HG03469 (cell line): ENCODE data around the gene TSHZ3.

Source experiments
- ATAC-seq: cut with Tn5 transposase; IDR thresholded peaks from one replicate; pipeline ENCODE4 v1.9.1; 2021; ENCODE audit warnings: mild to moderate bottlenecking, moderate library complexity, moderate number of reproducible peaks; ENCODE audit not compliant: unreplicated experiment

TSHZ3 gene

DNA sequence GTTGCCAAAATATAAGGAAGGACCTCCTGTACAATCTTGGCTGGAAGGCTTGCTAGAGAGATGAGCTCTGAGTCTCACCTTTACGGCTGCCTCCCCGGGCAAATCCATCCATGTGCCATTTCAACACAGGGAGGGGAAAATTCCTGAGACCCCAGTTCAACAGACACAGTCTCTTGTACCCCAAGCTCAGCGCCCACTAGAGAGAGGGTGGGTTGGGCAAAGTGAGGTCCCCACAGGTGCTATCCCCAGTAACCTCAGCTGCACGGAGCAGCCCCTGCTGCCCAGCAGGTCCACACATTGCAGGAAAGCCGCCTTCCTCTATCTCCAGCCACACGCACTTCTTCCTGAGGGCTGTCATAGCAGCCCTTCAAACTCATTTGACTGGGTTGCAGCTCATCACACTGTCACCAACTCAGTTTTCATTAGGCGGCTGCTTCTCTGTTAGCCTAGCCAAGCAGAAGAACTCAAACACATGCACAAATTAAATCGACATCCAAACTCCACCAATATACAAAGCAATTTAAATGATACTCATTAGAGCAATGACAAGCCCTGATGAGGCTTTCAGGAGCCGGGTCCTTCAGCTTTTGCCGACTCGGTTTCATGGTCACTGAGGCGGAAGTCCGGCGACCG lies 80.4 kb downstream of the TSHZ3 start:
- ATAC-seq: no peak

DNA sequence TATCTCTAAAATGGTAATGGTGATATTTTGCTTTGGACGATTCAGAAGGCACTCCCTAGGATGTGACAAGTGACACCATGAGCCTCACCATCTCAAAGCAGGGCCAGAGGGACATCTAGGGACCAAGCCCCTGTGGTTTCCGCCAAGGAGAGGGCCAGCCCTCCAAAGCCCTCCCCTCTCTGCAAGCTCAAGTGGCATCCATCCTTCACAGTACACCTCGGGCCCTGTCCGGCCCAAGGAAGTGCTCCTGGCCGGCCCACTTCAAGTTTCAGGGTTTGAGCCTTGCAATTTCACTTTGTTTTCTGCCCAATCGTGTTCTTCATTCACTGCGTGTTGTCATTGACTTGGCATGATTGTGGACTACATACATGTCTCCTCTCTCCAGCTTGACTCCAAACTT lies 82.5 kb downstream of the TSHZ3 start:
- no peak for ATAC-seq

DNA sequence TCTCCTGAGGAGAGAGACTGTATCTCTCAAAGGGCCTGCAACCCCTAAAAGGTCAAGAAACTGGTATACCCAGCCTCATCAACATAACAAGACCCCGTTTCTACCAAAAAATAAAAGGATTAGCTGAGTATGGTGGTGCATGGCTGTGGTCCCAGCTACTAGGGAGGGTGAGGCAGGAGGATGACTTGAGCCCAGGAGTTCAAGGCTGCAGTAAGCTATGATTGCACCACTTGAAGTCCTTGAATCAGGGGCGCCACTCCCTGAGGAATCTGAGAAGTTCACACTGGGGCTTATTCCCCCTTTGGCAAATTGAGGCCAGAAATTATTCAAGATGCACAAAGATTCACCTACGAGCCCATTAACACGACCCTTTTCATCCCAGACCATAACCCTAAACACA lies 83.0 kb downstream of the TSHZ3 start:
- no peak for ATAC-seq

DNA sequence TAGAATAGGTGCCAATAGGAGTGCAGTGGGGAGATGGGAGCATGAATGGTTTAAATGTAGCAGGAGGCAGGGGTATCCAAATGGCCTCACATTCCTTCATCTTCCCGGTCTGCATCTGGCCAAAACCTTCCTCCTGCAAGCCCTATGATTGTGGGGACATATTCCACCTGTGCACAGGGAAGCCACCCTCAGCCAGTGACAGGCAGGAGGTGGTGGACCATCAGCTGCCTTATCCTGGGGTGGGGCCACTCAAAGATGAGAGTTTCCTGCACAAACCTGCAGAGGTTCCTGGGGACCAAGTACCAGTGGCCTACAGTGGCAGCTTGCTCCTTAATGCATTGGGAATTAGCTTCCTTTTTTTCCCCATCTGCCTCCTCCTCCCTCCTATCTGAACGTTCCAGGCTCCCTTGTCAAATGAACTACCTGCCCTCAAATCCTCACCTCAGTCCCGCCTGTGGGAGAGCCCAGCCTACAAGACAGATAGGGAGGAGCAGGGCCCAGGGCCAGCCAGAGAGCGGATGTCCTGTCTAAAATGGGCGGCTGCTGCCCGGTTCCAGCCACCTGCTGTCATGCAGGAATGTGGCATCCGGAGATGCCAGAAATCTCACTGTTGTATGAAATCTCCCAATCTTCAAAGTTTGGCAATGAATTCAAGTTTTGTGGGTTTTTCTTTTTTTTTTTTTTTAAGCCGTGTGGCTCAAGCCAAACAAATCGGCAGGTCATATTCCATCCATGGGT lies 85.0 kb downstream of the TSHZ3 start:
- no peak for ATAC-seq

DNA sequence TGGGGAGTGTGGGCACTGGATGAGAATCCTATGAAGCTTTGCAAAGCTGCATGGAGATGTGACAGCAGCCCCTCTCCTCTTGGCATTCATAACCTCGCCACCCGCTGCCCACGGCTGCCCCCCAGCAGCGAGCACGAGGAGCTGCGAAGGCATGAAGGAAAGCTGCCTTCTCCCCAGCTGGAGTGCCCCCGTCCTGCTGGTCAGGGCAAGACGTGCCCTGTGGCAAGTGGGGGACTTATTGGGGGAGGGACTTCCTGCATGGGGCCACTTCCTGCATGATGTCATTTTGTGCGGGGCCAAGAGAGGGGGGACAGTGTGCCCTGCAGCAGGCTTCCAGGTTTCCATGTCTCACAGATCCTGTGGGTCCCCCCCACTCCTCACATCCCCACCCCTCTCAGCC lies 85.9 kb downstream of the TSHZ3 start:
- ATAC-seq: no peak

DNA sequence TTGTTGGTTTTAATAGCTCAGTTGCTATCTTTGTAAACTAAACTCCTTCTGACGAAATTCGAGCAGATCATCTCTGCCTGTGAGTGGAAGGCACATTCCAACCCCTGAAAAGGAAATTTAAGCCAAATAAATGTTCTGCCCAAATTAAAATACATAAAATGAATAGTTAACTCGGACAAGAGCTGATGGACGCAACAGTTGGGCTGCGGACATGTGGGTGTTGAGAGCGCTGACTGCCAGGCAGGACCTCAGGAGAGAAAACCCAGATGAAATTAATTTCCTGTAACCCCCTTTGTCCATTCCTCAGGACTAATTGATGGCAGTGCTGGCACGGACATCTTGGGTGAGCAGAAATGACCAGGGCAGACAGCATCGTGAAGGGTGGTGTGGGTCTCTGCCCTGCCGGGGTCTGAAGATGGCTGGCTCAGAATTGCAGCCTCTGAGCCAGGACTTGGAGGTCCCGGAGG lies 86.5 kb downstream of the TSHZ3 start:
- ATAC-seq: no peak

DNA sequence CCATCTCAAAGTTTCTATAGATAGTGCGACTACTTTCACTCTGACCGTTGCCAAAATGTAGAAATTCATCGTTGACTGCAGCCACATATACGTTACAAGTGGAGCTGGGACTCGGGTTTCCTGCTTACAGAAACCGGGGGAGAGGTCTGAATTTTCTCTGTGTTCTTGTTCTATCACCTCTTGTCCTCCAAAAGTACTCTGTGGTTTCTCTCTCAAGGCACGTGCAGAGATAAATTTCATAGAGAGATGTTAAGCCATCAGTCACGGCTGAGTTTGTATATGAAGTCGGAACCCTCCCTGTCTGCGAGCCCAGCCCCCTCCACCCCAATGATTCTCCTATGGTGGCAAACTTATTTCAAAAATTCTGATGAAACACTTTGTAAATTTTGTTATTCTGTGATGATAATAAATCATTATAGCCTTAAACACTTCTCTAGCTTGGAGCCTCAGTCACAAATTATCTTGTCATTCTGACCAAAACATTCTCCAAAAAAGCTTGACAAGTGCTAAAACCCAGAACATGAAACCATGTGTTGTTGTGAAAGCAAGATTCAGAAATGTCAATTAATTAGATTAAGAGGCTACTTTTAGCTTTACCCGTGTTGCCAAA lies 87.5 kb downstream of the TSHZ3 start:
- no peak for ATAC-seq

DNA sequence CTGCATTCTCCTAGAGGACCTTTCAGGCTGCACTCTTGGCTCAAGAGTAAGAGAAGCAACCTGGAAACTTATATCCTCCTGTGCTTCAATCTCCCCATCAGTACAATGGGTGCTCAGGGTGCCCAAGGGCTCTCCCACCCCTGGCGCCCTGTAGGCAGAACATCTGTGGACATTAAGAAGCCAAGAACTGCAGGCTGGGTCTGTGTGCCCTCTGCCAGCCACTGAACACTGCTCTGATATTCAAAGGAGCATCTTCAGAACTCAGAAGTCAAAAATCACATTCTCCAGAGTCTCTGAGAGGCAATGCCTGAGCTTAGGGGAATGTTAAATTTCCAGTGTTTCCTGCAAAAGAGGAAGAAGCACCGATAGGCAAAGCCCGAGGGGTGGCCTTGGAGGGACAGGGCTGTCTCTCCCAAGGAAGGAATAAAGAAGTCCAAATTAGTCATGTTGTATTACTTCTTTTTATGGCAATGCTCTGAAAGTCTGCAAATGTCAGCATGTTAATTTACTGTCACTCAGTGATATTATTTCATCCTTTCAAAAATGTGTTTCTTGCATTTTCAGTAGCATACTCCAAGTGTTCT lies 88.1 kb downstream of the TSHZ3 start:
- ATAC-seq: no peak

DNA sequence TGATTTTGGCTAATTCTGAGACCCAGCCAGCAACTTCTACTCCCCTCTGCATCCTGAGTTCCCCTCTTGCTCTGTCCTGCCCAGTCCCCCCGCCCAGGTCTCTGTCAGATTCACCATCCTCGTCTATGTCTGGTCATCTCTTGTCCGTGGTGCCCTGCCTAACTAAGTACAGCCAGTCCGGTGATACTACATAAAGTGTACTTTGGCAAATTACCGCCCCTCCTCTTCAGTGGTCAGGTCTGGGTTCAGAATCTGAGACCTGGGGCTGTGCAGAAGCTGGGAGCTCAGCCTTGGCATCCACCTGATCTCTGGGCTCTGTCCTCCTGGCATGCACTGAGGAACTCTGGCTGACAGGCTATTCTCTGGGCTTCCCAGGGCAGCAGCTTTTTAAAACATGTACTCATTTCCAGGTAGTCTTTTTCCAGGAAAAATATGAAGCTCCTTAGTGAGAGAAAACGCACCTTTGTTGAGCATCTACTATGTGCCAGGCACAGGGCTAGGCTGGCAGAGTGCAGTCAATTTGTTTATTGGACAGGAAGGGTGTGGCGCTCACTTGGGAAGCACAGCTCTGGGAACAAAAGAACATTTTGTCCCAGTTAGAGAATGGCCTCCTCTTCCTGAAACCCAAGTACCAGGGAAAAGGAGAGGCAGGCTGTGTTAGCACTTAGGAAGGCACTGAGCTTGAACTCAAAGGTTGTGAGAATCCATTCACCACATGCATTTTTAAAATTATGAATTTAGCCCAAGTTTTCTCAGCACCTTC lies 88.9 kb downstream of the TSHZ3 start:
- no peak for ATAC-seq

DNA sequence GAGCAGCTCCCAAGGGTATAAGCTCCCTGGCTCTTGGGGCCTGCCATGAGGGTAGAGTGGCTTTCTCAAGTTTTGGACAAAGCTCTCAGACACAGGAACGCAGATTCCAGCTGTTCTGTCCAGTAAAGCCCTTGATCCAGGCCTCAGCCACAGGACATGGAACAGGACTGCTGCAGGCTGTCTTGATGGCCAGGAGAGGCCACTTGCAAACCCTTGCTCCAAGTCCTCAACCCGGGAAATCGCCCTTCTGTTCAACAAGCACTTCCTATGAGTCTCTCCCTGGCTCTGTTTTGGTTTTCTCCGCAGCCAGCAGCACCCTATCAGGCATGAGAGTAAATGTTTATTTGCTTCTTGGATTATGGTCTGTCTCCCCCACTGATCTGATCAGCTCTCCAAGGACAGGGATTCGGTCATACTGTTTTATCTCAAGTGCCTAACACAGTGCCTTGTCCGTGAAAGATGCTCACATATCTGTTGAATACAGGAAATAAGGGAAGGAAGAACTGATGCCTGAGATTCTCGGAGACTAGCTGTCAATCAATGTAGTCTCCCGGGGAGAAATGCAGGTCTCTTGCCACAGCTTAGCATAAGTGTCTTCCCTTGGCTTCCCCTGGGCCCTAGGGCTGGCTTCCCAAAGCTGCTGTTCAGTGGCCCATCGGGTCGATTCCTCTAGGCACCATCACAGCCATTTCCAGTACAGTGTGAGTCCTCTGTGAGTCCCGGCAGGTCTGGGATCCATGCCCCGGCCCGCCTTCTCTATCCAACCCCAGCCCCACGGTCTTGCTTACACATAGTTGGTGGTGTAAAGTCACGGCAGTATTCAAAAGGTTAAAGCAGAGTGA lies 90.8 kb downstream of the TSHZ3 start:
- ATAC-seq: no peak

DNA sequence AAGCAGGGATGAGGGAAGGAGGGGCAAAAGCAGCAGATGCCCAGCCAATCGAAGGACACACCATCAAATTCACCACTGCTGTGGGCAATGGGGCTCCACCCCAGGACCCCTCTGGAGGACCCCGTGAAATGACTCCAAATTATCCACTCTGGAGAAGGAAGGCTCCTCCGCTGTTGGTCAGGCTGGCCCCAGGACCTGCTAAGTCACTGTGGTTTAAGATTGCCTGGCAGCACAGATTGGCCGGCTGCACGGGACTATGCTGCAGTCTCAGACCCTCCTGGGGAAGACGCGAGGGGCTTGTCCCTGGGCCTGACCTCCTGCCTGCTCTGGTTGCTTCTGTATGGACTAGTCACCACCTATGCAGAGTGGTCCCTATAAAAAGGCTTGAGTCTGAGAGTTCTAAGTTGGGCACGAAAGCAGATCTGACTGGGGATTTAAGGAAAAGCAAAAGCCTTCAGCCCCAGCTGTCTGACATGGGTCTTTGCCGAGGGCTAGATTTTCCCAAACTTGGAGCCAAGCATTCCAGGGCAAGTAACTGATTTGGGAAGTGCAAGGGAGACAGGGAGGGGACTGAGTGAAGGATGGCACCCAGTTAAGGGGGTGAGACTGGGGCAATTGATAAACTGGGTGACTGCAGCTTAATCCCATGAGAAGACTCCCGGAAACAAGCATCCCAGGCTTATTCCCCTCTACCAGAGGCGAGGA lies 91.7 kb downstream of the TSHZ3 start:
- ATAC-seq: no peak

DNA sequence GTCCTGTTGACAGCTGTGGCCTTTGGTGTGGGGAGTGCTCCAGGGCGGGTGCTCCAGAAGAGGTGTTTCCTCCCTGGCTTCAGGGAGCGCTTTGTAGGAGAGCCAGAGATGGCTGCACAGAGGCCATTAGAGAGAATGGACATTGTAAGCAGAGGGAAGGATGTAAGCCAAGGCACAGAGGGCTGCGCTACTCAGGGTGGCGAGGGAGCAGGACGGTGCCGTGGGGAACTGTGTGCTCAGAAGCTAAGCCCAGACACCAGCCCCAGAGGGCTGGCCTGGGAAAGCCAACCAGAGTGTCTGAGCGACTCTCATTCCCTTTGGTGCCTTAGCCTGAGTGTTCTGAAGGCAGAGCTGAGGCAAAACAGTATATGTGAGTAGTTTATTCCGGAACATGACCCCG lies 92.2 kb downstream of the TSHZ3 start:
- no peak for ATAC-seq

DNA sequence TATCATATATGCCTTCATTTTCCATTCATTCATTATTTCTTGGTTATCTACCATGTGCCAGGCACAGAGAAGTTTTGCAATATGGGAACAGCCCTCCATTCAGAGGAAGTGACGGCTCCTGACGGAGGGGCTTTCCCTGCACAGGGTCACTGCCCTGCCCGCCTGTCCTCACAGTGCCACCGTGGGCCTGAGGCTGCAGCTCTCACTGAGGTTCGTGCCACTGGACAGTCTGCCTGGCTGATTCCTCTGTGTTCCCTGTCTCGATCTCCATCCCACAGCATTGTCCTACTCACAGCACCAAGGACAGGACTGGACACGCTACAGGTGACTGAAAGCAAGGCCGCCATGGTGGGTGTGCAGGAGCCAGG lies 92.7 kb downstream of the TSHZ3 start:
- ATAC-seq: no peak

DNA sequence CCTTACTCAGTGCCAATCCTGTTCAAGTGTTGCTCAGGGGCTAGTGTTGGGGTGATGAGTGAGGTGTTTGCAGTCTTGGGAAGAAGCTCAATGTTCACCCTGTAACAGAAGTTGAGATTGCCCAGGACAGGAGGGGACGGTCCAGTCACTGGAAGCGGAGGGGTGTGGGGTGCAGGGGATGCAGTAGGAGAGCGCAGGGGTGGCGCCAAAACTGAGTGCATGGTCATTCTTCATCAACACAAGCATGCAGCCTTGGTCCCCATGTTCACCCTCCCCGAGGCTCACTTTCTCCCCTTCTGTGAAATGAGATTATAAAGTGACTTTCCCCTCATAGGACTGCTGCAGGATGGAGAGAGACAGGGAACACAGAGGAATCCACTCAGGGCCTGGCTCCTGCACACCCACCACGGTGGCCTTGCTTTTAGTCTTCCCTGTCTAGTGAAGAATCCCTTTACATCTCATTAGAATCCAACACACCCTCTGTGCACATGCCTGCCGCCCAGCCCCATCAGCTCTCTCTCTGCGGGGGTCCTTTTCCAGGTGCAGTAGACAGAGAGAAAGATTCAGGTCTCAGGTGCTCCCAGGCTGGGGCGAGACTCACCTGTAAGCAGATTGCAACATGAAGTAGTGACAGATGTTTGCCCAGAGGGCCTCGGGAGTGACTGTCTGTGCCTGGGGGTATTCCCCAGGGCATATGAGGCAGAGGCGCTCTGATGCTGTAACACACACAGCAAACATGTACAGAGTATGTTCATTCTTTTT lies 93.2 kb downstream of the TSHZ3 start:
- no peak for ATAC-seq

DNA sequence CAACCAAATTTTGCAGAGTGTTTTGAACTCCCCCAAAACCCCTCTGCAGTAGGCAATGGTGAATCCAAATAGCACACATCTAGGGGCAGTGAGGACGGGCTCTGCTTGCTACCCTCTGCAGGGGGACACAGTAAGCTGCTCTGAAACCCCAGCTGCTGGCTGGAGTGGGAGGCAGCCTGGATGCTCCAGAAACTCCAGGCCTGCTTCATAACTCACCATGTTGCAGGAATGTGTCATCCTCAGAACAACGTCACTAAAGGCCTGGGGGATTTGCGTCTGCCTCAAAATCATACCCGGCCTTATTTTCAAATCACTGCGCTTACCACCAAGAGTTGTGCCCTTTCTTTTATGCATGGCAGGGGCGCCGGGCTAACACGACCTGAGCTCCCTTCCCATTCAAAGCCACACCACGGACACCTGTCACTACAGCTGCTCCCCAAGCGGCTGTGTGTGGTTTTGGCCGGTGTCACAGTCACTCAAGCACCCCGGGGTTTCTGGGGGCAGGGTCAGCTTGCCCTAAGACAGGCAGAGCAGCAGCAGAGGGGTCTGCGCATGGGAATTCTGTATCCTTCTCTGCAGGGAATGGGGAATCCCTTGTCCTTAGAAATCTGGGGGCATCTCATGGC lies 93.9 kb downstream of the TSHZ3 start:
- ATAC-seq: no peak

DNA sequence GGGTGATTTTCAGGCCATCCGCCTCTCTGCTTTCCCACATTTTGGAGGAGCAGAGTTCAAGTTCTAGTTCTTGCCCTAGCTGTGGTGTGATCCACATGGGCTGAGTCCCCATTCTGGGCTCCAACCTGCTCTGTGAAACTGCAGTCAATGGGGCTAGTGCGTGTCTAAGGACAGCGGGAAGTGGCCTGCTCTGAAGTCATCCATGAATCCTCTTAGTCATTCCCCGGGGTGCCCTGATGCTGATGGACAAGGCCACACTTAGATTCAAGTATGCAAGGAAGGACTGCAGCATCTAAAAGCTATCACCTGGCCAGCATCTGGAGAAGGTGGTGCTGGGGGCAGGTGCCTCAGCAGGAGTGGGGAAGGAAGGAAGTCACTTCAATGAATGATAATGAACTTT lies 94.6 kb downstream of the TSHZ3 start:
- ATAC-seq: no peak

DNA sequence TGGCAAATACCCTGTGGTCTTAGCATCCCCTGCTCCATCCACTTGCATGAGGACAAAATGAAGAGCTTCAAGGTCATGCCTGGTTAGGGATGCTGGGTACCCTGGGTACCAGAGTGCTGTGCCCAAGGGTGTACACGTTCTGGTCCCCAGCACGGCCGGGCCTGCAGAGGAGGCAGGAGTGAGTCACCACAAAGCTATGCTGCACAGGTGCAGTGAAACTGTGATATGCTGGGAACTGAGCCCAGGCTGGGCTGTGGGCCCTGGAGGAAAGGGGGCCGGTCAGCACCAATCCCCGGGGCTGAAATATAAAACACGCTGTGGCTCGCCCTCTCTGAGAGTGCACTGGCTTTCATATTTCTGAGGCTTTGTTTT lies 95.1 kb downstream of the TSHZ3 start:
- no peak for ATAC-seq

DNA sequence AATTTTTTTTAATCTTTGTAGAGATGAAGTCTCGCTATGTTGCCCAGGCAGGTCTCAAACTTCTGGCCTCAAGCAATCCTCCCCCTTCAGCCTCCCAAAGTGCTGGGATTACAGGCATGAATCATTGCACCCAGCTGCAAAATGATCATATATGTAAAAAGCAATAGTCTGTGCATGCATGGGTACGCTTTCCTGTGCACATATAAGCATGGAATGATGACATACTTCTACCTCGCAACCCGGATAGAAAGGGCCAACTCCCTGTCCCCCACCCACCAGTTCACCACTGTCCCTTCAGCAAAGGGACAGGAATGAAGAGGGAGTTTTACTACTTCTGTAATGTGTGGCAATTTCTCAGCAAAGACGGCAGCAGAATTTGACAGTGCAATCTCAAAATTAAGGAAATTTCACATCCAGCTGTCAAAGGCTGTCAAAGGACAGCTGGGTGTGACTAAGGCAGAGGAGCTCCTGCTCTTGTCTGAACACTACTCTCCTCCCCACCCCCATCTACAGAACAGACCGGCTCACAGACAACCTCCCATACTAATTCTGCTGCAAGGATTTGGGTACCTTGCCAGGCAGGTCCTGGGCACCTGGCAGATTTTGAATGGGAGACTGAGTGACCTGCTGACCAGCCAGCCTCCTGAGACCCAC lies 95.6 kb downstream of the TSHZ3 start:
- no peak for ATAC-seq
